CD4-positive, alpha-beta T cell treated with Interleukin-15 for 1 hour (primary cell): Measurements from ENCODE around the gene EMILIN3.

Experiments
- DNase-seq: peaks from one replicate; pipeline ENCODE4 v3.0.0-alpha.2; 2020

The EMILIN3 gene

GRCh38 chr20:41366546-41367392 lies at the start of gene EMILIN3:
Gene EMILIN3, minus strand, starts transcription at chr20:41366818. Its CDS starts 184 bp downstream, at chr20:41366634.
- no peak for DNase-seq

- DNase-seq: no peak
Measured at GRCh38 chr20:41415191-41415590, 48.6 kb upstream of the EMILIN3 start.

- DNase-seq: no peak
Measured at GRCh38 chr20:41413169-41413568, 46.6 kb upstream of the EMILIN3 start.

GRCh38 chr20:41412324-41413120 lies 45.9 kb upstream of the EMILIN3 start:
- DNase-seq: no peak

- no peak for DNase-seq
Measured at GRCh38 chr20:41411391-41411847, 44.8 kb upstream of the EMILIN3 start.

- DNase-seq: no peak
Measured at GRCh38 chr20:41408986-41409385, 42.4 kb upstream of the EMILIN3 start.

- DNase-seq: no peak
Measured at GRCh38 chr20:41408156-41408794, 41.7 kb upstream of the EMILIN3 start.

- no peak for DNase-seq
Measured at GRCh38 chr20:41407607-41408006, 41.0 kb upstream of the EMILIN3 start.

- DNase-seq: no peak
Measured at GRCh38 chr20:41406896-41407444, 40.4 kb upstream of the EMILIN3 start.

GRCh38 chr20:41406353-41406752 lies 39.7 kb upstream of the EMILIN3 start:
- no peak for DNase-seq

GRCh38 chr20:41405436-41405835 lies 38.8 kb upstream of the EMILIN3 start:
- no peak for DNase-seq

- no peak for DNase-seq
Measured at GRCh38 chr20:41403604-41404003, 37.0 kb upstream of the EMILIN3 start.

- DNase-seq: no peak
Measured at GRCh38 chr20:41398408-41398807, 31.8 kb upstream of the EMILIN3 start.

GRCh38 chr20:41395667-41396664 lies 29.3 kb upstream of the EMILIN3 start:
- DNase-seq: no peak

- DNase-seq: no peak
Measured at GRCh38 chr20:41394931-41395666, 28.5 kb upstream of the EMILIN3 start.

- no peak for DNase-seq
Measured at GRCh38 chr20:41394081-41394480, 27.5 kb upstream of the EMILIN3 start.

GRCh38 chr20:41393705-41394066 lies 27.1 kb upstream of the EMILIN3 start:
- DNase-seq: no peak

- DNase-seq: no peak
Measured at GRCh38 chr20:41392871-41393704, 26.5 kb upstream of the EMILIN3 start.

GRCh38 chr20:41392295-41392694 lies 25.7 kb upstream of the EMILIN3 start:
- DNase-seq: no peak

GRCh38 chr20:41391587-41392001 lies 25.0 kb upstream of the EMILIN3 start:
- no peak for DNase-seq
